D721Med (cell line): ENCODE data around the gene TTLL13.

ENCODE experiments used
- DNase-seq: peaks from one replicate; pipeline ENCODE4 v3.0.0; 2011; ENCODE audit warnings: low spot score; ENCODE audit not compliant: insufficient read length
- FAIRE-seq: peaks from 2 replicates; lab custom pipeline; 2011; peaks lifted over from hg19 to GRCh38; lab: Jason Lieb, UNC
- CTCF ChIP-seq: IDR thresholded peaks from 2 replicates; pipeline ENCODE4 v1.5.1; 2012; ENCODE audit warnings: mild to moderate bottlenecking, control low read depth; ENCODE audit not compliant: insufficient read depth; ENCODE audit errors: missing control alignments

Gene TTLL13

GRCh38 chr15:90309020-90309419 is 59.7 kb downstream of the TTLL13 start:
- FAIRE-seq (no peak), DNase-seq (no peak)
- TF ChIP-seq CTCF: no peak
